Hematopoietic multipotent progenitor cell (in vitro differentiated cells): ENCODE results near the gene ZNF503. TPM values are rescaled to one million over a fixed set of nuclear protein-coding genes. Genes with fewer than 3 reads are reported as not detected.

Experiments used
- DNase-seq, 3 donors: peaks; one replicate each; pipeline ENCODE4 v3.0.0-alpha.2; 2011 to 2015; ENCODE audit warnings: low read depth in 2 of 3, low spot score in 2 of 3
- total RNA-seq: library from RNA; depleted of rRNA; stranded (reverse); fragments of >200 nt; gene quantifications from one replicate; pipeline ENCODE4 v1.2.3, GENCODE V29; 2012

Gene ZNF503
- total RNA-seq: 0.81 TPM

- DNase-seq: peak in 2 of 3 donors; percentile 90 to 95
These were observed at the start of gene ZNF503 for GRCh38 chr10:75401569-75402485. Gene ZNF503, minus strand, starts transcription at chr10:75401764. Its CDS starts 345 bp downstream, at chr10:75401419.

GRCh38 chr10:75450644-75451640 lies 49.4 kb upstream of the ZNF503 start:
- no peak for DNase-seq

- DNase-seq: no peak
These were observed 48.5 kb upstream of the ZNF503 start for GRCh38 chr10:75450075-75450445.

- DNase-seq: no peak
These were observed 48.0 kb upstream of the ZNF503 start for GRCh38 chr10:75449382-75450074.

GRCh38 chr10:75448166-75448565 lies 46.6 kb upstream of the ZNF503 start:
- DNase-seq: no peak

- no peak for DNase-seq
These were observed 44.9 kb upstream of the ZNF503 start for GRCh38 chr10:75446508-75446907.

- DNase-seq: no peak
These were observed 43.3 kb upstream of the ZNF503 start for GRCh38 chr10:75444781-75445386.

- no peak for DNase-seq
These were observed 41.8 kb upstream of the ZNF503 start for GRCh38 chr10:75443362-75443761.

GRCh38 chr10:75441682-75442081 lies 40.1 kb upstream of the ZNF503 start:
- no peak for DNase-seq

GRCh38 chr10:75441196-75441595 lies 39.6 kb upstream of the ZNF503 start:
- DNase-seq: no peak

GRCh38 chr10:75440271-75440793 lies 38.8 kb upstream of the ZNF503 start:
- no peak for DNase-seq

GRCh38 chr10:75439811-75440210 lies 38.2 kb upstream of the ZNF503 start:
- DNase-seq: no peak

- no peak for DNase-seq
These were observed 36.7 kb upstream of the ZNF503 start for GRCh38 chr10:75438275-75438674.

GRCh38 chr10:75437693-75438092 lies 36.1 kb upstream of the ZNF503 start:
- no peak for DNase-seq

- no peak for DNase-seq
These were observed 35.3 kb upstream of the ZNF503 start for GRCh38 chr10:75436896-75437295.

- no peak for DNase-seq
These were observed 33.7 kb upstream of the ZNF503 start for GRCh38 chr10:75435291-75435690.

- DNase-seq: peak in 2 of 3 donors; percentile 18
These were observed 32.7 kb upstream of the ZNF503 start for GRCh38 chr10:75434291-75434690.

GRCh38 chr10:75433216-75433615 lies 31.7 kb upstream of the ZNF503 start:
- no peak for DNase-seq

- no peak for DNase-seq
These were observed 31.2 kb upstream of the ZNF503 start for GRCh38 chr10:75432763-75433162.

- DNase-seq: no peak
These were observed 30.6 kb upstream of the ZNF503 start for GRCh38 chr10:75432176-75432575.
